Measurements from ENCODE around the gene CERS6. TPM values are rescaled to one million over a fixed set of nuclear protein-coding genes. Genes with fewer than 3 reads are reported as not detected.
"Not testable (repeated sequence)": the region's sequence is repeated elsewhere in the genome, so short reads cannot be mapped to it uniquely, and the experiment has no call there.

Gene CERS6
- total RNA-seq, 1 donor from 2014 or later, result 23.1 TPM

DNA sequence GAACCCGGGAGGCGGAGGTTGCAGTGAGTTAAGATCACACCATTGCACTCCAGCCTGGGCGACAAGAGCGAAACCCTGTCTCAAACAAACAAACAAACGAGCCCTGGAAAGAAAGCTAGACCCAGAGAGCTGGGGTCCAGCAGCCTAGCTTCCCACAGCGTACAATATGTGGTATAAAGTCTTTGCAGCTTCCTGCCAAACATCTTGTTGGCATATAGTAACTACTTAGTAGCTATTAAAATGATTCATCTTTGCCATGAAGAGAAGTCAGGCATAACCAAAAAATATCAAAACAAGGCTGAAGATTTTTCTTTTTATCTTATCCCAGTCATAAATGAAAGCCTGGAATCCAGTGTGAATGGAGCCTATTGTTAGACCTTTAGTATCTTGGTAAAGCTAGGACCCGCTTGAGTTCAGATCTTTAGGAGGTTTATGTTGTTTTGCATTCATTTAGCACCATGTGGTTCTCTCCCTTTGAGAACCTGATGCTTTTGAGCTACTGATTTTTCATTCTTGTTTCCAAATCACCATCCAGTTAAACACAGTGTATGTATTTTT is 206.7 kb downstream of the CERS6 start:
- no peak for DNase-seq (ENCODE audit: low spot score)

DNA sequence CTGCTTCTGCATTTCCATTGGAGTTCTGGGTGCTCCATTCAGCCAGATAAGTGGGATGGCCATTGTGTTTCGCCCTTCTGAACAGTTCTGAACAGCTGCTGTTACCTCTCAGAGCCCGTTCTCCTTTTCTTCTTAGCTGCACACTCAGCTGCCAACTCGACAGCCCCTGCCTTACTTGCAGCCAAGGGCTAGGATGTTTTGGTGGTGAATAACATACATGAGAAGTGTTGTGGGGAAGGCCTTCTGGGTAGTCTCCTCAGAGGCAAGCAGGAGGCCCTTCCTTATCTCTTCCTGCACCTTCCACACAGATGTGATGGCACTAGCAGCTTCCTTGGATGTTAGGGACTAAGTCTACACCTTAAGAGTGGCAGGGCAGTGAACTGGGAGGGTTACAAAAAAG is 207.9 kb downstream of the CERS6 start:
- DNase-seq (ENCODE audit: low spot score), result no peak

- DNase-seq (ENCODE audit: low spot score), result not testable (repeated sequence)
Measured at GRCh38 chr2:168664715-168665114, 208.6 kb downstream of the CERS6 start.

GRCh38 chr2:168666339-168666738 is 210.3 kb downstream of the CERS6 start:
- DNase-seq (ENCODE audit: low spot score), result no peak

GRCh38 chr2:168667156-168667555 is 211.1 kb downstream of the CERS6 start:
- DNase-seq (ENCODE audit: low spot score), result no peak

GRCh38 chr2:168669151-168669550 is 213.1 kb downstream of the CERS6 start:
- no peak for DNase-seq (ENCODE audit: low spot score)

GRCh38 chr2:168670478-168670877 is 214.4 kb downstream of the CERS6 start:
- DNase-seq (ENCODE audit: low spot score), result no peak

GRCh38 chr2:168671932-168672331 is 215.9 kb downstream of the CERS6 start:
- DNase-seq (ENCODE audit: low spot score), result no peak

- no peak for DNase-seq (ENCODE audit: low spot score)
Measured at GRCh38 chr2:168673265-168674189, 217.5 kb downstream of the CERS6 start.

GRCh38 chr2:168678153-168678853 is 222.2 kb downstream of the CERS6 start:
- no peak for DNase-seq (ENCODE audit: low spot score)

GRCh38 chr2:168679081-168679480 is 223.0 kb downstream of the CERS6 start:
- no peak for DNase-seq (ENCODE audit: low spot score)

DNA sequence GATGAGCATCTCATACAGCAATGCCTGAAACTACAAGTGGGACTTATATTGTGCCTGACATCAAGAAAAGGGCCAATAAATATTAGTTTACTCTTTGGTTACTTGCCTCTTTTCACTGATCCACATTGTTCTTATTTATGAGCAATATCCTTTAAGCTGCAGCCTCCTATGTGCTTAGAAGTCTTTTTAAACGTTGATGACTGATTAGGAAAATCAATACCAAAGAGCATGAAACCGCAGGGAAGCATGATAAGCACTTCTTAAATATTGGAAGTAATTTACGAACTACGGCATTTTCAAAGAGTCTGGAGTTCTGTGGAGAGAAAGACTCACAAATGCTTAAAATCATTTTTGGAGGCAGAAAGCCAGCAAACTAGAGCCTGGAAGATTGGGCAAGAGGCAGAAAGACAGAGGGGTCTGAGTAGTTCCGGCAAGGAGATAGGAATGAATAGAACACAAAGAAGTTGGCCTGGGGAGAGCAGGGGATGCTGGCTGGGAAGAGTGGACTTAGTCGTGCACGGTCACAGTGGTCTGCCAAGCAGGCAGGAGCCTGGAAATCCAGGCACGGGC is 223.8 kb downstream of the CERS6 start:
- no peak for DNase-seq (ENCODE audit: low spot score)

DNA sequence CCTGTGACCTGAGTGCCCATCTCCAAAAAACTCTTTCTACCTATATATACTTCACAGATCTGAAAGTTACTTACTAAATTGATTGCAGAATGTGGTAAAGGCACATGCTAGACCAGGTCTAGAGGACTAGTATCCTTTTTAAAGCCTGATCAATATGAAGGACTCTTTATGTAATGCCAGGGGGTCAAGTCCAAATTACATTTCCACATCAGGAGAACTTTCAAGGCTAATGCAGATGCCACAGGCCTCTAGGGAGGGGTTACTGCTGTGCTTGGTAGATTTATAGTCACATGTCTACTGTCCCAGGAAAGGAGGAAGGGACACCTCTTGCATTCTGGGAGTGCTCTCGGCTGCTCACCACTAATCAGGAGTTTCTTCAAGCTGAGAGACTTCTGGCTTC is 227.9 kb downstream of the CERS6 start:
- no peak for DNase-seq (ENCODE audit: low spot score)

- DNase-seq (ENCODE audit: low spot score), result no peak
Measured at GRCh38 chr2:168684921-168685599, 229.0 kb downstream of the CERS6 start.

DNA sequence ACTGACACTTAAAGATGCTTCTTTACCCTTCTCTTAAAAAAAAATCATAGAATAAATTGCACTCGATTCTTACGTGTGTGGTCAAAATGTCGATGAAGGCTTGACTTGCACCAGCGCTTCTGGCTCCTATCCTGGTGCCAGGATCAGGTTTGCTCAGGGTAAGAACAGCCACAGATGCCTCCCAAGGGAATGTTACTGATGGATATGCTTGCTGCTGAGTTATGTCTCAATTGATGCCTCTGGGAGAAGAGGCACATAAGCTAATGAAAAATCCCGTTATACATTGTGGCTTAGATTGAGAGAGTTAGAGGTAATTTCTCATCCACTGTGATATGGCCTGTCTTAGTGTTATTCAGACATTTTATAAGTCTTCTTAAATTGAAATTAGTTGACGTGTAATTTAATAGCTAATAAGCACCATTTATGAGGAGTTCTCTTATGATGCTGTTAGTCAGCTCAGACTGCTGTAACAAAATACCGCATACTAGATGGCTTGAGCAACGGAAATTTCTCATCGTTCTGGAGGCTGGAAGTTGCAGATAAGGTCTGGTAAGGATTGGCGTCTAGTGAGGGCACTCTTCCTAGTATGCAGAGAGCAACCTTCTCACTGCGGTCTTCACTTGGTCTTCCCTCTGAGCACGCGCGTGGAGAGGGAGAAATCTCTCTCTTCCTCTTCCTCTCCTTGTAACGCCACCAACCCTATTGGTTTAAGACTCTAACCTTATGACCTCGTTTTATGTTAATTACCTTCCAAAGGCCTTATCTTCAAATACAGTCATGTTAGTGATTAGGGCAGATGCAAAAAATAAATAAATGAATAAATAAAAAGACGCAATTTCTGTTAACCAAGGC is 229.8 kb downstream of the CERS6 start:
- DNase-seq (ENCODE audit: low spot score), result no peak

DNA sequence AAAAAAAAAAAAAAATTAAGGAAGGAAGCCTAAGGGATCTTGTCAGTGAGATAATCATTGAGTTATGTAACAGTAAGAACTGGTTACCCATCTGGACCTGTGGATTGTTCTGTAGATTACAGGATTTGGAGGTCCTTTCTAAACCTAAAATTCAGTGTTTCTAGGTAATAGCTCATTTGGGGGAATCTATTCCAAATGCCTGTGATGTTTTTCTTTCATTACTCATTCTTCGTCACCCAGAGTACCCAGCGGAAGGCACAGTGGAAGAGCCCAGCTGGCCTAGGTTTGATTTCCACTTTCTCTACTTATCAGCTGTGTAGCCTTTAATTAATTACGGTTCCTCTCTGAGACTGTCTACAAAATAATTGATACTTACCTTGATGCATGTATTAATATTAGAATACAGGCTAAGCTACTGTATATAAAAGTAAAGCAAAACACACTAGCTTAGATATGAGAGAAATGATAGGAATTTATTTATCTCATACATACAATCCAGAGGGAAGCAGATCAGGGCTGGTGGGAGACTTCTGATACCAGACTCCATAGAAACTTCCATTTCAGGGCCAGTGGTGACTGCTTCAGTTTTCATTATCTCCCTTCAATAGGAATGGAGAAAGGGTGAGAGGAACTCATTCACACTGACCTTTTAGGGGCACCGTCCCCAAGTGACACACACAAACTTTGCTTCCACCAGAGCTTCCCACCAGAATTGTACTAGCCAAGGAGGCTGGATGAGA is 230.6 kb downstream of the CERS6 start:
- DNase-seq (ENCODE audit: low spot score), result no peak

DNA sequence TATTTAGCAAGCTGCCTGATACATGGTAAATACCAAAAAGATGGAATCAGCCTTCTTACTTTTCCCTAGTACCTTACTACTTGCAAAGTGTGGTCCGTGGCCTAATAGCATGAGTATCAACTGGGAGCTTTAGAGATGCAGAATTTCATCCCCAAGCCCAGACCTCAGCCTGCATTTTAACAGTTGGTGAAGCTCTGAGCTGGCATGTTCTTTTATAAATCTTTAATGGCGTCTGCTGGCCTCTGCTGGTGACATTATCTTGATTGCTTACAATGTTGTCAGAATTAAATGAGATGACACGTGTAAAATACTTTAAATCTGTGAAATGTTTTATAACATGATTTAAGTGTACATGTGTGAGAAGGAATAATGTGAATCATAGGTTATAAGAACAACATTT is 231.2 kb downstream of the CERS6 start:
- no peak for DNase-seq (ENCODE audit: low spot score)

DNA sequence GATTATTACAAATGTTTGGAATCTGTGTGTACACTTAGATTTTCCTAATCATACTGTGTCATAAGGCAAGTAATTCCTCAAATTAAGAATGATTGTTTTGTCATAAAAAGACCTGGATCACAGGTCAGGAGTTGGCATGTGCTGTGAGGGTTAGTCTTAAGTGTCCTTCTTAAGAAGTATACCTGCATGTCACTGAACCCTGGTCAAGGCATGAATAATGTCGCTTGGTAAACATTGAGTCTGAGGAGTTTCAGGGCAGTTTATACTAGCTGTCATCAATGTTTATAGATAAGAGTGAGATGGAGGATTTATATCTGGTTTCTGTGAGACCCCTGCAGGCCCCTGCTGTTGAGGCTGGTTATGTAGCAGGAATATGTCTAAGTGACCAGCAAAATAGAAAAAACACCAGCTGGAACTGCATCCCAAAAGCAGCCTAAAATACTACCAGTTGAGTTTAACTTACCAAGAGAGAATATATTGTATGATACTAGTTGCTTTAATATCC is 234.4 kb downstream of the CERS6 start:
- no peak for DNase-seq (ENCODE audit: low spot score)

- DNase-seq (ENCODE audit: low spot score), result no peak
Measured at GRCh38 chr2:168691221-168691620, 235.1 kb downstream of the CERS6 start.

Data from mesenteric fat pad (tissue), 1 donor.